HG02798 (cell line): Measurements from ENCODE around the gene ETV7.
"Not testable (repeated sequence)": the region's sequence is repeated elsewhere in the genome, so short reads cannot be mapped to it uniquely, and the experiment has no call there.

Experiments used
- ATAC-seq: cut with Tn5 transposase; IDR thresholded peaks from one replicate; pipeline ENCODE4 v1.9.1; 2021; ENCODE audit warnings: mild to moderate bottlenecking; ENCODE audit not compliant: unreplicated experiment, poor library complexity

The ETV7 gene

DNA sequence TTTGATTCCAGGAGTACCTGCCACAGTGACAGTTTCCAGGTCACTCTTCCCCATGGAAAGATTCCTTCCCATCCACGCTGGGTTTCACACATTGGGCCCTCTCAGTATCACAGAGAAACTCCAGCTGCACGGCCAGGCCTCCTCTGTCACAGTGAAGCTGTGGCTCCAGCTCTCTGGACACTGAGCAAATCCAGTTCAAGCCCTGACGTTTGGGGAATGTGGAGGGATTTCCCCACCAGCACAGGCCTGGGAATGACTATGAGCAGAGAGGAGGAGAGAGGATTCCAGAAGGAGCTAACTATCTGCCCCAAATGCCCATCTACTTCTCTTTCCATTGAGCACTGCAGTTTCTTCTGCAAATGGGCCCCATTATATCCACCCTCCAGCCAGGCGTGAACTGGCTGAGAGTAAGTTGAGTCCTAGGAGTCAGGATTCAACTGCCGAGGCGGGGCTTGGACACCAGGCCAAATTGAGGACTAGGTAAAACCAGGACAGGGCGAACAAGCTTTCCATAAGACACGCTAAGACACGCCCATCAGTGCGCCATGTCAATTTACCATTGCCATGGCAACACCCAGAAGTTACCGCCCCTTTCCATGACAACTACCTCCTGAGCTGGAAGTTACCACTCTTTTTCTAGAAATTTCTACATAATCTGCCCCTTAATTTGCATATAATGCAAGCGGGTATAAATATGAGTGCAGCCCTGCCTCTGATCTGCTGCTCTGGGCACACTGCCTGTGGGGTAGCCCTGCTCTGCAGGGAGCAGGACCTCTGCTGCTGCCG lies 41.6 kb downstream of the ETV7 start:
- ATAC-seq: no peak

GRCh38 chr6:36343109-36343680 lies 44.3 kb downstream of the ETV7 start:
- ATAC-seq: no peak

DNA sequence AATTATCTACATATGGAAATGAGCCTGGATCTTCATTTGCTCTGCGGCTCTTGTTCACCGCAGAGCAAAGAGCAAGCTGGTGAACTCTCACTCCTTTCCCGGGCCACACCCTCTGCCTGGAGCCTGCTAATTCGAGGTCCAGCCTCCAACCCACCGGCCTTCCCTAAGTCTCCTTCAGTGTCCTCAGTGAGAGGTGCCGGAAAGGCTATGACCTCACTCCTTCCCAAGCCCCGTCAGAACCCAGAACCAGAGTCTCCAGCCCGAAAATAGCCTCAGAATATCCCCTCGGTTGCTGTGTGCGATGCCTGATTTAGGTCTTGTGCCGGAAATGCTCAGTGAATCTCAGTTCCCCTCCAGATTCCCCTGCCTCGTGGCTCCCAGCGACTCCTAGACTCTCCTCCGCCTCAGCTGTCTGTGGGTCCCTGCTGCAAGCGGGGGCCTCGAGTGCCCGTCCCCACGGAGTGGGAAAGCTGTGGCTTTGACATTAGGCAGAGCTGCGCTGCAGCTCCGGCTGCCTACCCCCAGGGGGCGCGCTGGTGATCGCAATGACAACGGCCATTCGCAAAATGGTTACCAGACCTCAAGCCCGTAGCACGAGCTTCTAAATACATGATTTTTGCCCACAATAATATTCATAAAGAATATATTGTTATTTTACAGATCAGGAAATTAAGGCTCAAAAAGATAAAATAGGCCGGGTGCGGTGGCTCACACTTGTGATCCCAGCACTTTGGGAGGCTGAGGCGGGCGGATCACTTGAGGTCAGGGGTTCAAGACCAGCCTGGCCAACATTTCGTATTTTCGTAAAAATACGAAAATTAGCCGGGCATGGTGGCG lies 46.6 kb downstream of the ETV7 start:
- ATAC-seq: peak; percentile 64

- no peak for ATAC-seq
These were observed 47.2 kb downstream of the ETV7 start for GRCh38 chr6:36340306-36340617.

DNA sequence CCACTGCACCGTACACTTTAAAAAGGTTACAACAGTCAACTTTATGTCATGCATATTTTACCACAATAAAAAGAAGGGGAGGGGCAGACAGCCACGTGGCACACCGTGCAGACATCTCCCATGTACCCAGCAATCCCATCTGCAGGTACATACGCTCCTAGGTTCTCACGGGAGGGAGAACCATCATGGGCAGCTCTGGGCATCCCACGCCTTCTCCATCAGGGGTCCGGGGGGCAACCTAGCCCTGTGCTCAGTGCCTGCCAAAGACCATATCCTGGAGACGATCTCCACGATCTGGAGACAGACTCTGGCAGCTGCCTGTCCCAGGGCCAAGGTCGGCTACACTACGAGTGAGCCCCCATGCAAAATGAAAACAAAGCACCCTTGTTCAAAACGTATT lies 48.3 kb downstream of the ETV7 start:
- ATAC-seq: no peak

GRCh38 chr6:36338223-36338622 lies 49.2 kb downstream of the ETV7 start:
- not testable (repeated sequence) for ATAC-seq

DNA sequence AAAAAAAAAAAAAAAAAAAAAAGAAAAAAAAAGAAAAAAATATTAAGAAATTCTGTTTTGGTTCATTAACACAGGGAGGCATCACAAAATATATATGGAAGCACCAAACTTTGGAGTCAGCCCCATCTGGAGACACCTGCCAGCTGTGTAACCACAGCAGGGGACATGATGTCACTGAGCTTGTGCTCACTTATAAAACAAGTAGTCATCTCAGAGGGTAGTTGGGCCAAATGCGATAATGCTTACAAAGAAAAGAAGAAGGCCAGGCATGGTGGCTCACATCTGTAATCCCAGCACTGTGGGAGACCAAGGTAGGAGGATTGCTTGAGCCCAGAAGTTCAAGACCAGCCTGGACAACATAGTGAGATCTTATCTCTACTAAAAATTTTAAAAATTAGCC lies 49.7 kb downstream of the ETV7 start:
- no peak for ATAC-seq

- no peak for ATAC-seq
These were observed 50.7 kb downstream of the ETV7 start, which contains the start of gene BNIP5 for GRCh38 chr6:36336779-36337241. BNIP5 (minus strand) TSS chr6:36336888; CDS start chr6:36330690, 6,198 bp downstream.

DNA sequence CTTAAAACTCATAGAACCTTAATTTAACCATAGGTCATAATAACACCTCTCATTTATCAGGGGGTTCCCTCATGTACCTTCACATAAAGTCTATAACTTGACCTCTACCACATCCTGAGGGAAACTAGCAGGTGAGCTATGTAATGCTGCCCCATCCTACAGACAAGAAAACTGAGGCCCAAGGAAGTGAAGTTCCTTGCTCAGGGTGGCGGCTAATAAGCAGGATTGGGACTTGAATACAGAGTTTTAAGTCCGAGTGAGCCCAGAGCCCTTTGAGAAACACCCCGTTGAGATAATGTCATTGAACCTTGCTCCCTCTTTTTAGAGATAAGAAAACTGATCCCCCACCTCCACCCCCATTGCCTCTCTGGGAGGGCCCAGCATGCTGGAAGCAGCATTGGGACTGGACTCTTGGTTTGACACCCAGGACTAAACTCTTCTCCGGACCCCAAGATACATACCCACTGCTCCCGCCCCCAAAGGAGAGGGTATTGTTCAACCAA lies 51.2 kb downstream of the ETV7 start:
- no peak for ATAC-seq

DNA sequence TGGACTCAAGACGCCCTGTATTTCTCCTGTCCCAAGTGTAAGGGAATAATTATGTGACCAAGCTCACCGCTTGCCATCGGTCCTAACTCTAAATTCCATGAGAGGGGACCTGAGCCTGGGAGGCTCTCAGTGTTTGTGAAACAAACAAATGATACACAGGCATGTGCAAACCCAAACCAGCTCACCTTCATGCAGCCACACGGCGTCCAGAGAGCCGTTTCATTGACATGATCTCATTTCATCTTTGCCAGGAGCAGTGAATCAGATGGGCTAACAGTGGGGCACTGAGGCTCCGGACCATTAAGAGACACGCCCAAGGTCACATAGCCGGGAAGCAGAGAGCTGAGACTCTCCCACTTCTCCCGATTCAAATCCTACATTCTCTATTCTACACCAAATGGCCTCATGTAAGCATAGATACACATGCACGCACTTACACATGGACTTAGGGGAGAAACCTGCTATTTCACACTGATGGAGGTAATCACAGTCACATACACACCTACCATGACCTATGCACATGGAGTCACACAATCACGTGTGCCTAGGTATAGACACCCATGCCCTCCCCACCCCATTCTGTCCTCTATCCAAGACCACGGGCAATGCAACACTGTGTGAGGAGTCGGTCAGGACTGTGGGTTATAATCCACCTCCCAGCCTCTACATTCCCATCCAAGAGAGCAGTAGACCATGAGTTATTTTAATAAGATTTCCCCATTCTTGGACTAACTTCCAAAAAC lies 51.8 kb downstream of the ETV7 start:
- ATAC-seq: no peak

GRCh38 chr6:36334832-36335459 lies 52.5 kb downstream of the ETV7 start:
- no peak for ATAC-seq

- no peak for ATAC-seq
These were observed 53.3 kb downstream of the ETV7 start for GRCh38 chr6:36333931-36334725.

GRCh38 chr6:36333171-36333895 lies 54.1 kb downstream of the ETV7 start:
- no peak for ATAC-seq

DNA sequence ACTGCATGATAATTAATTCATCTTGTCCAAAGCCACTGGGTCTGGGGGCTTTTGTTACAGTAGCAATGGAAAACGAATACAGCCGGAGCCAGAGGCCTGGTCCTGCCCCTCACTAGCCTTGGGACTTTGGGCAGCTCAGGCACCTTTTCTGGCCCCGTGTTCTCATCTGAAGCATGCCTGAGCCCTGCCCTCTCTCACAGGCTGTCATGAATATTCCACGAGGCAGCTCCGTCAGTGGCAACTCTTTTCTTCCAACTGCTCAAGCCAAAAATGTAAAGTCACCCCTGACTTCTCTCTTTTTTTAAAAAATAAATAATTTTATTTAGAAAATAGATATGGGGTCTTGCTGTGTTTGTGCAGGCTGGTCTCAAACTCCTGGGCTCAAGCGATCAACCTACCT lies 56.1 kb downstream of the ETV7 start:
- ATAC-seq: no peak

GRCh38 chr6:36330366-36330765 lies 57.1 kb downstream of the ETV7 start:
- no peak for ATAC-seq

DNA sequence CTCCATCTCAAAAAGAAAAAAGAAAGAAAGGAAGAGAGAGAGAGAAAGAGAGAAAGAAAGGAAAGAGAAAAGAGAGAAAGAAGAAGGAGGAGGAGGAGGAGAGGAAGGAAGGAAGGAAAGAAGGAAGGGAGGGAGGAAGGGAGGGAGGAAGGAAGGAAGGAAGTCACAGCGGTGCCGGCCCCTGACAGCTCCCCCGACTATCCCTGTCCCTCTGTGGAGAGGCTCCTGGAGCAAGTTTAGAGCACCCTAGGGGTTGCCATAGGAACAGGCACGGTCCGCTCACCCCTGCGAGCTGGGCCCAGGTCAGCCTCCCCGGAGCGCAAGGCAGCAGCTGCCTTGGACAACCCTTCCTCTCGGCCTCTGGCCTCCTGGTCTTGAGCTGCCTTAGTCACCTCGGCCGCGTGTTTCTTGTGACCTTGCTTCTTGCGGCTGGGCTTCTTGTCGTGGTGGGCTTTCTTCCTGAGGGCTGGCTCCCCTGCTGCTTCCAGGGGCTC lies 57.6 kb downstream of the ETV7 start:
- no peak for ATAC-seq

DNA sequence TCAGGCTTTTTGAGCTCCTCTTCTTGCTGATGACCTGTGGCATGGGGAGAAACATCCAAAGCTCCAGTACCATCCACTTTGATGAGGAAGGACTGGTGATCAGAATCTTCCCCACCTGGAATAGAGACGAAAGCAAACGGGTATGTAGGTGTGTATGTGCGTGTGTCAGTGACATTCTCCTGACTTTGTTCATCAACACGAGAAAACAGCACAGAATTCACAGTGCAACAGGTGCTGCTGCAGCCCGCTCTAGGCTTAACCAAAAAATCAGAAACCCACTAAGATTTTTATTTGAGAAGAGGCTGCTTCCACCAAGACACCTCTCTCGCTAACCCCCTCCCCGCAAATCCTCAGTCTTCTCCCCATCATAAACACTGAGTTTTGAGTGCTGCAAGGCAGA lies 58.9 kb downstream of the ETV7 start:
- no peak for ATAC-seq

- no peak for ATAC-seq
These were observed 59.6 kb downstream of the ETV7 start for GRCh38 chr6:36327919-36328236.
